Tibial nerve (tissue), 4 donors: Measurements from ENCODE around the gene SAFB. TPM values are rescaled to one million over a fixed set of nuclear protein-coding genes. Genes with fewer than 3 reads are reported as not detected.

ENCODE experiments used
- DNase-seq, 2 donors: peaks; one replicate each; pipeline ENCODE4 v3.0.0-alpha.2; 2019; ENCODE audit warnings: low spot score in 2 of 2
- H3K27ac ChIP-seq, 4 donors: fragments of 200-600 bp; sonication (generic) in 3 of 4; one replicate each; pipeline ENCODE4 v1.5.1; 2017 to 2019; ENCODE audit warnings: mild to moderate bottlenecking in 1 of 4
- H3K27me3 ChIP-seq, 2 donors: fragments of 200-600 bp; sonication (generic) in 1 of 2; one replicate each; pipeline versions ENCODE4 v1.5.1 to v1.6.0; 2017 to 2019
- H3K36me3 ChIP-seq, 3 donors: fragments of 200-600 bp; sonication (generic); one replicate each; pipeline ENCODE4 v1.5.1; 2018 to 2019
- H3K4me1 ChIP-seq, 4 donors: fragments of 200-600 bp; sonication (generic) in 3 of 4; one replicate each; pipeline ENCODE4 v1.5.1; 2017 to 2019
- H3K4me3 ChIP-seq, 4 donors: fragments of 200-600 bp; sonication (generic) in 3 of 4; one replicate each; pipeline ENCODE4 v1.5.1; 2017 to 2019; ENCODE audit warnings: mild to moderate bottlenecking in 1 of 4, moderate library complexity in 1 of 4
- H3K9me3 ChIP-seq, 4 donors: fragments of 200-600 bp; sonication (generic) in 3 of 4; one replicate each; pipeline ENCODE4 v1.5.1; 2017 to 2019
- EP300 ChIP-seq, 2 donors: sonication (generic); formaldehyde crosslinking; IDR thresholded peaks; one replicate each; pipeline ENCODE4 v1.6.1; 2017; ENCODE audit warnings: antibody characterized with exemption in 2 of 2, mild to moderate bottlenecking in 1 of 2
- POLR2A ChIP-seq, 2 donors: fragments of 450-650 bp; IDR thresholded peaks; one replicate each; pipeline ENCODE4 v1.6.1; 2017; ENCODE audit warnings: antibody characterized with exemption in 2 of 2, mild to moderate bottlenecking in 2 of 2, moderate library complexity in 2 of 2
- WGBS, 2 donors: methylation state at CpG; one replicate each; pipeline ENCODE4 v1.1.5; 2018; 5-methylcytosine and 5-hydroxymethylcytosine counted together
- total RNA-seq, 4 donors: library from RNA; depleted of rRNA; stranded (reverse); fragments of >200 nt; gene quantifications; one replicate each; pipeline ENCODE4 v1.1.0, GENCODE V29; 2016
- TF ChIP-seq, protein P1 (sequence below), 5 experiments: fragments of 200-600 bp in 3 of 5; fragments of 450-650 bp in 2 of 5; sonication (generic) in 3 of 5; IDR thresholded peaks; one replicate each; pipeline ENCODE4 v1.5.1; 2016 to 2019; ENCODE audit warnings: antibody characterized with exemption in 5 of 5, mild to moderate bottlenecking in 3 of 5, moderate library complexity in 2 of 5

SAFB gene
- total RNA-seq, 4 donors from 2014 or later: 121 to 252 (median 129) TPM

DNA sequence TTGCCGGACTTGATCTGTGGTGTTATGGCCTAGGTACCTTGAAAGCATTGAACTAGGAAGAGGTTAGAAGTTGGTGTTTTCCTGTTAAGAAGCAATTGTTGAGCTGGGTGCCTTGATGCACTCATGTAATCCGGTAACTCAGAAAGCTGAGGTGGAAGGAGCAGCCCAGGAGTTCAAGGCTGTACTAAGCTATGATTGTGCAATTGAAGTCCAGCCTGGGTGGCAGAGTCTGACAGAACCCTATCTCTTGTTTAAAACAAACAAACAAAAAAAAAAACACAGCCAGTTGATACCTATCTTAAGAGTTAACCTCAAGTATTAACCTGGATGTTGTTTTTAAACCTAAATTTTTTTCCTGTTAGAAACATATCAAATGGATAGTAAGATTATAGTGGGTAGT, 19.3 kb downstream of the SAFB start:
- no peak overlapping the region for H3K4me3 ChIP-seq
- WGBS, 2 donors: 93 to 94% methylated on average over 2 of the region's 2 CpGs
- peaks cover 0 to 18% (median 0%) of the 10 kb centered on the region in 4 donors for H3K4me1 ChIP-seq
- H3K36me3 ChIP-seq: peaks cover 0 to 53% (median 14%) of the 10 kb centered on the region in 3 donors
- H3K27me3 ChIP-seq: no peaks in the 10 kb centered on the region
- H3K9me3 ChIP-seq: no peaks in the 10 kb centered on the region
- no peak overlapping the region for H3K27ac ChIP-seq
- no peak for DNase-seq
- TF ChIP-seq POLR2A (IDR thresholded peaks at IDR 0.05) (no peak), EP300 (IDR thresholded peaks at IDR 0.05) (no peak)
- TF ChIP-seq, protein P1, sequence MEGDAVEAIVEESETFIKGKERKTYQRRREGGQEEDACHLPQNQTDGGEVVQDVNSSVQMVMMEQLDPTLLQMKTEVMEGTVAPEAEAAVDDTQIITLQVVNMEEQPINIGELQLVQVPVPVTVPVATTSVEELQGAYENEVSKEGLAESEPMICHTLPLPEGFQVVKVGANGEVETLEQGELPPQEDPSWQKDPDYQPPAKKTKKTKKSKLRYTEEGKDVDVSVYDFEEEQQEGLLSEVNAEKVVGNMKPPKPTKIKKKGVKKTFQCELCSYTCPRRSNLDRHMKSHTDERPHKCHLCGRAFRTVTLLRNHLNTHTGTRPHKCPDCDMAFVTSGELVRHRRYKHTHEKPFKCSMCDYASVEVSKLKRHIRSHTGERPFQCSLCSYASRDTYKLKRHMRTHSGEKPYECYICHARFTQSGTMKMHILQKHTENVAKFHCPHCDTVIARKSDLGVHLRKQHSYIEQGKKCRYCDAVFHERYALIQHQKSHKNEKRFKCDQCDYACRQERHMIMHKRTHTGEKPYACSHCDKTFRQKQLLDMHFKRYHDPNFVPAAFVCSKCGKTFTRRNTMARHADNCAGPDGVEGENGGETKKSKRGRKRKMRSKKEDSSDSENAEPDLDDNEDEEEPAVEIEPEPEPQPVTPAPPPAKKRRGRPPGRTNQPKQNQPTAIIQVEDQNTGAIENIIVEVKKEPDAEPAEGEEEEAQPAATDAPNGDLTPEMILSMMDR (IDR thresholded peaks at IDR 0.05): no peak

GRCh38 chr19:5643060-5643459, 20.2 kb downstream of the SAFB start:
- TF ChIP-seq POLR2A (IDR thresholded peaks at IDR 0.05): no peak
- TF ChIP-seq, protein P1 (IDR thresholded peaks at IDR 0.05): no peak
- TF ChIP-seq EP300 (IDR thresholded peaks at IDR 0.05): no peak
- no peak for DNase-seq
- Histone ChIP-seq H3K4me1 (peaks cover 0 to 9% (median 0%) of the 10 kb centered on the region in 4 donors), H3K27me3 (no peaks in the 10 kb centered on the region), H3K9me3 (no peaks in the 10 kb centered on the region), H3K4me3 (no peak overlapping the region), H3K27ac (peak overlapping the region in 1 of 4 donors; percentile 42), H3K36me3 (peaks cover 0 to 62% (median 15%) of the 10 kb centered on the region in 3 donors)
- 91 to 93% methylated on average over 4 of the region's 4 CpGs for WGBS, 2 donors

DNA sequence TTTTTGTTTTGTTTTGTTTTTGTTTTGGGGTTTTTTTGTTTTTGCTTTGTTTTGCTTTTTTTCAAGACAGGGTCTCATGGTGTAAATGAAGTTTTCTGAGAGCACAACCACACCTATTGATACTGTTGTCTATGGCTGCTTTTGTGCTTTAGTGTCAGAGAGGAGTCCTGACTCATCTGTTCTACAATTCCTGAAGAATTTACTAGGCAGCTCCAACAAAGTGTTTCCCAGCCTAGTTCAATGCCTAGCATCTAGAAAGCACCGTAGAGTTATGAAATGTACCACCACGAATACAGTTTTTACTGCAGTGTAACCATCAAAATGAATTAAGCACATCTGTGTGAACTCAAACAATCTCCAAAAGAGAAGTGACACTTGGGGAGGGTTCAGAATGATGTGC, 21.2 kb downstream of the SAFB start:
- 83 to 92% methylated on average over 2 of the region's 2 CpGs for WGBS, 2 donors
- Histone ChIP-seq H3K27me3 (no peaks in the 10 kb centered on the region), H3K4me1 (peaks cover 0 to 5% (median 0%) of the 10 kb centered on the region in 4 donors), H3K9me3 (no peaks in the 10 kb centered on the region), H3K4me3 (no peak overlapping the region), H3K27ac (no peak overlapping the region), H3K36me3 (peaks cover 0 to 68% (median 15%) of the 10 kb centered on the region in 3 donors)
- TF ChIP-seq, protein P1 (IDR thresholded peaks at IDR 0.05): no peak
- TF ChIP-seq EP300 (IDR thresholded peaks at IDR 0.05) (no peak), POLR2A (IDR thresholded peaks at IDR 0.05) (no peak)
- DNase-seq: no peak

GRCh38 chr19:5645409-5645808, 22.5 kb downstream of the SAFB start:
- TF ChIP-seq EP300 (IDR thresholded peaks at IDR 0.05) (no peak), POLR2A (IDR thresholded peaks at IDR 0.05) (no peak)
- TF ChIP-seq, protein P1 (IDR thresholded peaks at IDR 0.05): no peak
- no peak for DNase-seq
- Histone ChIP-seq H3K4me3 (no peak overlapping the region), H3K27me3 (no peaks in the 10 kb centered on the region), H3K9me3 (no peaks in the 10 kb centered on the region), H3K27ac (no peak overlapping the region), H3K36me3 (peaks cover under 1 to 78% (median 20%) of the 10 kb centered on the region in 3 donors), H3K4me1 (peaks cover 0 to 5% (median 0%) of the 10 kb centered on the region in 4 donors)
- 90 to 91% methylated on average over 5 of the region's 5 CpGs for WGBS, 2 donors

GRCh38 chr19:5646703-5647102, 23.8 kb downstream of the SAFB start:
- no peak overlapping the region for H3K27ac ChIP-seq
- no peak for DNase-seq
- H3K4me1 ChIP-seq: peaks cover 0 to 5% (median 0%) of the 10 kb centered on the region in 4 donors
- TF ChIP-seq, protein P1 (IDR thresholded peaks at IDR 0.05): no peak
- no peak for TF ChIP-seq POLR2A (IDR thresholded peaks at IDR 0.05)
- no peaks in the 10 kb centered on the region for H3K9me3 ChIP-seq
- peaks cover 5 to 89% (median 29%) of the 10 kb centered on the region in 3 donors for H3K36me3 ChIP-seq
- H3K4me3 ChIP-seq: no peak overlapping the region
- no peaks in the 10 kb centered on the region for H3K27me3 ChIP-seq
- WGBS, 2 donors: 80 to 84% methylated on average over 3 to 4 of the region's 4 CpGs
